Stomach (tissue), 9 donors: Measurements from ENCODE around the gene WDPCP. TPM values are rescaled to one million over a fixed set of nuclear protein-coding genes. Genes with fewer than 3 reads are reported as not detected.
"Not testable (repeated sequence)": the region's sequence is repeated elsewhere in the genome, so short reads cannot be mapped to it uniquely, and the experiment has no call there.

Experiments used
- DNase-seq, 2 donors: peaks; one replicate each; pipeline versions ENCODE4 v3.0.0 to v3.0.0-alpha.2; 2013 to 2019
- H3K27ac ChIP-seq, 5 donors: fragments of 200-600 bp in 4 of 5; sonication (generic) in 4 of 5; one replicate each; pipeline ENCODE4 v1.5.1; 2013 to 2019; ENCODE audit warnings: mild to moderate bottlenecking in 1 of 5, moderate library complexity in 1 of 5
- H3K27me3 ChIP-seq, 3 donors: fragments of 200-600 bp; sonication (generic); one replicate each; pipeline ENCODE4 v1.5.1; 2017 to 2019; ENCODE audit warnings: mixed run types in 1 of 3
- H3K36me3 ChIP-seq, 4 donors: fragments of 200-600 bp; sonication (generic); 1 replicate in 3 of 4; 2 replicates in 1 of 4; pipeline ENCODE4 v1.5.1; 2016 to 2019
- H3K4me1 ChIP-seq, 4 donors: fragments of 200-600 bp; sonication (generic); one replicate each; pipeline ENCODE4 v1.5.1; 2016 to 2019
- H3K4me3 ChIP-seq, 4 donors: fragments of 200-600 bp; sonication (generic) in 3 of 4; one replicate each; pipeline ENCODE4 v1.5.1; 2016 to 2019; ENCODE audit warnings: mild to moderate bottlenecking in 1 of 4
- H3K9me3 ChIP-seq, 4 donors: fragments of 200-600 bp; sonication (generic); one replicate each; pipeline ENCODE4 v1.5.1; 2016 to 2019
- EP300 ChIP-seq: sonication (generic); formaldehyde crosslinking; IDR thresholded peaks from one replicate; pipeline ENCODE4 v1.6.1; 2017; ENCODE audit warnings: antibody characterized with exemption
- POLR2A ChIP-seq, 4 donors: fragments of 450-650 bp; IDR thresholded peaks; one replicate each; pipeline ENCODE4 v1.6.1; 2016; ENCODE audit warnings: antibody characterized with exemption in 4 of 4, control low read depth in 2 of 4, mild to moderate bottlenecking in 1 of 4, moderate library complexity in 1 of 4
- POLR2AphosphoS5 ChIP-seq, 3 donors: sonication (generic); formaldehyde crosslinking; IDR thresholded peaks; one replicate each; pipeline ENCODE4 v1.6.1; 2016; ENCODE audit warnings: antibody characterized with exemption in 3 of 3
- WGBS, 5 donors: extraction: QIAGEN DNeasy Blood & Tissue Kit in 3 of 5; methylation state at CpG; one replicate each; pipeline versions ENCODE4 v1.1.5 to v1.1.7; 2013 to 2018; 5-methylcytosine and 5-hydroxymethylcytosine counted together
- intact Hi-C: fragments of 100-400 bp; cut with DNase I; formaldehyde crosslinking; loops from one replicate; pipeline ENCODE4 v1.15.1; 2023; ENCODE audit warnings: low total_unique reads
- polyA plus RNA-seq, 3 donors: library from polyadenylated mRNA; stranded (reverse); fragments of 200-250 nt; gene quantifications; one replicate each; pipeline ENCODE4 v1.2.3, GENCODE V29; 2013
- total RNA-seq, 5 donors: library from RNA; depleted of rRNA; stranded (reverse); fragments of >200 nt; gene quantifications; one replicate each; pipeline versions ENCODE4 v1.1.0 to v1.2.3, GENCODE V29; 2014 to 2016
- TF ChIP-seq, protein P1 (sequence below), 7 experiments: fragments of 450-650 bp in 4 of 7; fragments of 200-600 bp in 3 of 7; sonication (generic) in 3 of 7; IDR thresholded peaks; one replicate each; pipeline ENCODE4 v1.5.1; 2016 to 2019; ENCODE audit warnings: antibody characterized with exemption in 7 of 7, control low read depth in 2 of 7, mild to moderate bottlenecking in 1 of 7
- donor health status: healthy with polysubstance abuse.
- donor health status: Bipolar disorder and iron deficiency.
- donor health status: healthy.

The WDPCP gene
- total and polyA plus RNA-seq, 8 donors = 1.9 to 38.8 (median 7.7) TPM

DNA sequence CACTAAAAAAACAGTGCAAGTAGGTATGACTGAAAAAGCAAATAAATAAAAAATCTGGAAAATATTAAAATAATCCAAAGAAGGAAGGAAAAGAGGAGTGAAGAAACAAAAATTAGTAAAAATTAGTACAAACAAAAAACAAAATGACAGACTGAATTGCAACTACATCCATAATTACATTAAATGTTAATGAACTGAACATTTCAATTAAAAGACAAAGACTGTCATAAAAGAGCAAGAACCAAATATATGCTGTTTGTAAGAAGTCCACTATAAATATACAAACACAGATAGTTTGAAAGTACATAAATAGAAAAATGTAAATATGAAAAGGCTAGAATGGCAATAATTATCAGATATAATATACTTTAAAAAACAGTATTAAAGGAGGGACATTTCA, 267.6 kb downstream of the WDPCP start:
- H3K4me1 ChIP-seq = no peaks in the 10 kb centered on the region
- peaks cover 0 to 25% (median 10%) of the 10 kb centered on the region in 4 donors for H3K9me3 ChIP-seq
- H3K27ac ChIP-seq = no peak overlapping the region
- H3K36me3 ChIP-seq = peaks cover 0 to 11% (median 0%) of the 10 kb centered on the region in 4 donors
- intact Hi-C loops = no loop called here
- H3K4me3 ChIP-seq = no peak overlapping the region
- no peak for DNase-seq
- TF ChIP-seq POLR2A (IDR thresholded peaks at IDR 0.05) (no peak), POLR2AphosphoS5 (IDR thresholded peaks at IDR 0.05) (no peak), EP300 (no peak)
- TF ChIP-seq, protein P1, sequence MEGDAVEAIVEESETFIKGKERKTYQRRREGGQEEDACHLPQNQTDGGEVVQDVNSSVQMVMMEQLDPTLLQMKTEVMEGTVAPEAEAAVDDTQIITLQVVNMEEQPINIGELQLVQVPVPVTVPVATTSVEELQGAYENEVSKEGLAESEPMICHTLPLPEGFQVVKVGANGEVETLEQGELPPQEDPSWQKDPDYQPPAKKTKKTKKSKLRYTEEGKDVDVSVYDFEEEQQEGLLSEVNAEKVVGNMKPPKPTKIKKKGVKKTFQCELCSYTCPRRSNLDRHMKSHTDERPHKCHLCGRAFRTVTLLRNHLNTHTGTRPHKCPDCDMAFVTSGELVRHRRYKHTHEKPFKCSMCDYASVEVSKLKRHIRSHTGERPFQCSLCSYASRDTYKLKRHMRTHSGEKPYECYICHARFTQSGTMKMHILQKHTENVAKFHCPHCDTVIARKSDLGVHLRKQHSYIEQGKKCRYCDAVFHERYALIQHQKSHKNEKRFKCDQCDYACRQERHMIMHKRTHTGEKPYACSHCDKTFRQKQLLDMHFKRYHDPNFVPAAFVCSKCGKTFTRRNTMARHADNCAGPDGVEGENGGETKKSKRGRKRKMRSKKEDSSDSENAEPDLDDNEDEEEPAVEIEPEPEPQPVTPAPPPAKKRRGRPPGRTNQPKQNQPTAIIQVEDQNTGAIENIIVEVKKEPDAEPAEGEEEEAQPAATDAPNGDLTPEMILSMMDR (IDR thresholded peaks at IDR 0.05) = no peak
- no peaks in the 10 kb centered on the region for H3K27me3 ChIP-seq

DNA sequence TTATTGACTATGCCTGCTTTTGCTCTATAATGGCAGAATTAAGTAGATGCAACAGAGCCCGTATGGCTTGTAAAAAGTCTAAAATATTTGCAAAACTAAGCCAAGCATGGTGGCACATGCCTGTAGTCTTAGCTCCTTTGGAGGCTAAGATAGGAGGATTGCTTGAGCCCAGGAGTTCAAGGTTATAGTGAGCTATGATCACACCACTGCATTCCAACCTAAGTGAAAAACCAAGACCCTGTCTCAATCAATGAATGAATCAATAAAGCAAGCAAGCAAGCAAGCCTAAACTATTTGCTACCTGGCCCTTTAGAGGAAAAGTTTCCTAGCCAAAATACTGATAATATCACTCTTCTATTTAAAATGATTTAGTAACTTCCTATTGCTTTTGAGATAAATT, 277.7 kb downstream of the WDPCP start:
- H3K9me3 ChIP-seq = peaks cover 0 to 24% (median 10%) of the 10 kb centered on the region in 4 donors
- no peaks in the 10 kb centered on the region for H3K4me1 ChIP-seq
- TF ChIP-seq POLR2A (IDR thresholded peaks at IDR 0.05) (no peak), POLR2AphosphoS5 (IDR thresholded peaks at IDR 0.05) (no peak), EP300 (no peak)
- TF ChIP-seq, protein P1 (IDR thresholded peaks at IDR 0.05) = no peak
- intact Hi-C loops = no loop called here
- WGBS, 5 donors = 84 to 95% (median 94%) methylated on average over 1 of the region's 1 CpG
- DNase-seq = no peak
- H3K27me3 ChIP-seq = no peaks in the 10 kb centered on the region
- H3K4me3 ChIP-seq = no peak overlapping the region
- H3K36me3 ChIP-seq = peaks cover 0 to 21% (median 17%) of the 10 kb centered on the region in 4 donors
- H3K27ac ChIP-seq = no peak overlapping the region

DNA sequence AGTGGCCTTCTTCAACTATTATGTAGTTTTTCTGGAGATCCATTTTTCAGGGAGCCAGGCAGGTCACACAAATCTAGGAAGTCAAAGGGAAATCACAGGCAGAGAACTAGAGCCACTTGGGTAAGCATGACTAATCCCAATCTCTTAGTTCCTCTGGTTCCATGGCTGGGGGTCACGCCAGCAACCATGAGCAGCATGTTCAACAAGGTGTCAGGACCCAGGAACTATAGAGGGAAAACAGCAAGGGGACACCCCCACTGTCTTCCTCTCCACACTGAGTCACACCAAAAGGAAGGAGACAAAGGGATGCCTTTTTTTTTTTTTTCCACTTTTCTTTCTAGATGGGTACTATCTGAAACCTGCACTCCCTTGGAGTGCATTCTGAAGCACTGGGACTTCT, 286.8 kb downstream of the WDPCP start:
- peak in 1 of 2 donors; percentile 8 for DNase-seq
- Histone ChIP-seq H3K27me3 (no peaks in the 10 kb centered on the region), H3K27ac (no peak overlapping the region), H3K4me3 (no peak overlapping the region), H3K9me3 (peaks cover 32 to 88% (median 71%) of the 10 kb centered on the region in 4 donors), H3K36me3 (peaks cover 0 to 16% (median 8%) of the 10 kb centered on the region in 4 donors), H3K4me1 (no peaks in the 10 kb centered on the region)
- 91 to 100% (median 100%) methylated on average over 1 of the region's 1 CpG for WGBS, 5 donors
- TF ChIP-seq POLR2AphosphoS5 (IDR thresholded peaks at IDR 0.05) = no peak
- intact Hi-C loops = no loop called here

DNA sequence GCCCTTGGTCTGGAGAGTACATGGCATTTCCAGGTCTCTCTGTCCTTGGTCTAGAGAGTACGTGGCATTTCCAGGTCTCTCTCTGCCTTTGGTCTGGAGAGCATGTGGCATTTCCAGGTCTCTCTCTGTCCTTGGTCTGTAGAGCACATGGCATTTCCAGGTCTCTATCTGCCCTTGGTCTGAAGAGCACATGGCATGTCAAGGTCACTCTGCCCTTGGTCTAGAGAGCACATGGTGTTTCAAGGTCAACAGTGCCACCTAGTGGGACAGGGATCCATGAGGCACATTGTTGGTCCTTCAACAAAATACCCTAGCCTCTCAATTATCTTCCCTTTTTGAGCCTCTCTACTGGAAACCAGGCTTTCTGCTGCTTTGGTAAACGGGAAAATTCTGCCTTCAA, 287.4 kb downstream of the WDPCP start:
- intact Hi-C loops = no loop called here
- WGBS, 5 donors = 92 to 99% (median 98%) methylated on average over 2 of the region's 2 CpGs
- Histone ChIP-seq H3K4me1 (no peaks in the 10 kb centered on the region), H3K9me3 (peaks cover 32 to 93% (median 72%) of the 10 kb centered on the region in 4 donors), H3K4me3 (no peak overlapping the region), H3K27ac (no peak overlapping the region), H3K36me3 (peaks cover 0 to 16% (median 8%) of the 10 kb centered on the region in 4 donors), H3K27me3 (no peaks in the 10 kb centered on the region)
- no peak for DNase-seq
- TF ChIP-seq EP300 (no peak), POLR2AphosphoS5 (IDR thresholded peaks at IDR 0.05) (no peak), POLR2A (IDR thresholded peaks at IDR 0.05) (no peak)
- TF ChIP-seq, protein P1 (IDR thresholded peaks at IDR 0.05) = no peak

GRCh38 chr2:63287956-63288355, 300.3 kb downstream of the WDPCP start:
- TF ChIP-seq POLR2AphosphoS5 (IDR thresholded peaks at IDR 0.05) (no peak), POLR2A (IDR thresholded peaks at IDR 0.05) (no peak), EP300 (no peak)
- TF ChIP-seq, protein P1 (IDR thresholded peaks at IDR 0.05) = no peak
- DNase-seq = no peak
- Histone ChIP-seq H3K36me3 (no peaks in the 10 kb centered on the region), H3K27ac (no peak overlapping the region), H3K9me3 (peaks cover 0 to 41% (median 24%) of the 10 kb centered on the region in 4 donors), H3K27me3 (no peaks in the 10 kb centered on the region), H3K4me3 (no peak overlapping the region), H3K4me1 (no peaks in the 10 kb centered on the region)
- 88 to 100% (median 97%) methylated on average over 1 of the region's 1 CpG for WGBS, 5 donors
- intact Hi-C loops = no loop called here

DNA sequence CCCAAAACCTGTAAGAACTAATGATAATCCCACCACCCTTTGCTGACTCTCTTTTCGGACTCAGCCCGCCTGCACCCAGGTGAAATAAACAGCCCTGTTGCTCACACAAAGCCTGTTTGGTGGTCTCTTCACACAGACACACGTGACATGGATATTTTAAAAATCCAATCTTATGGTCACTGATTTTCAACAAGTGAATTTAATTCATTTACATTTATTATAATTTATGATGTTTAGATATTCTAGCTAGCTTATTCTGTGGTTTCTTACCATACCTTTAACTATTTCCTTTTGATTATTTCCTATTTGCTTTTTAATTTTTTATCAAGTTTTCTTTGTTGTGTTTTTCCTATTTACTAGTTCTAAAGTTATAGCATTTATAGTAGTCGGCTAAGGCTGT, 301.8 kb downstream of the WDPCP start:
- 89 to 98% (median 95%) methylated on average over 3 to 4 of the region's 4 CpGs for WGBS, 5 donors
- intact Hi-C loops, H3K4me1 ChIP-seq, DNase-seq, H3K27ac ChIP-seq, H3K4me3 ChIP-seq, H3K27me3 ChIP-seq, H3K36me3 ChIP-seq: not testable (repeated sequence)
- peaks cover 0 to 53% (median 31%) of the 10 kb centered on the region in 4 donors for H3K9me3 ChIP-seq
